GM23338 (cell line): ENCODE data around the gene ATP4B. TPM values are rescaled to one million over a fixed set of nuclear protein-coding genes. Genes with fewer than 3 reads are reported as not detected.

Experiments used
- ATAC-seq: fragments of 200-7000 bp; cut with Tn5 transposase; 3 replicates; pipeline ENCODE4 v1.9.1; 2020
- DNase-seq: peaks from one replicate; pipeline ENCODE4 v3.0.0-alpha.2; 2015; ENCODE audit warnings: low spot score
- H2AFZ ChIP-seq: fragments of 200-600 bp; sonication (generic); 2 replicates; pipeline ENCODE4 v1.8.0; 2016; ENCODE audit warnings: antibody characterized with exemption, mild to moderate bottlenecking, moderate library complexity
- H3F3A ChIP-seq: fragments of 200-600 bp; sonication (generic); replicated peaks from 2 replicates; pipeline ENCODE4 v1.8.0; 2017; ENCODE audit warnings: antibody characterized with exemption, mixed run types, low read depth
- H3K27ac ChIP-seq: fragments of 200-600 bp; sonication (generic); 2 replicates; pipeline ENCODE4 v1.6.1; 2016; ENCODE audit warnings: low read depth
- H3K27me3 ChIP-seq: fragments of 200-600 bp; sonication (generic); 2 replicates; pipeline ENCODE4 v1.8.0; 2016; ENCODE audit warnings: mild to moderate bottlenecking, mixed run types, moderate library complexity; ENCODE audit not compliant: insufficient read depth
- H3K36me3 ChIP-seq: fragments of 200-600 bp; sonication (generic); 2 replicates; pipeline ENCODE4 v1.8.0; 2016; ENCODE audit warnings: mild to moderate bottlenecking; ENCODE audit not compliant: insufficient read depth
- H3K4me1 ChIP-seq: fragments of 200-600 bp; sonication (generic); 2 replicates; pipeline ENCODE4 v1.8.0; 2016; ENCODE audit warnings: mild to moderate bottlenecking, moderate library complexity; ENCODE audit not compliant: insufficient read depth
- H3K4me2 ChIP-seq: fragments of 200-600 bp; sonication (generic); 2 replicates; pipeline ENCODE4 v1.7.1; 2017; ENCODE audit warnings: mixed run types
- H3K4me3 ChIP-seq: fragments of 200-600 bp; sonication (generic); 2 replicates; pipeline ENCODE4 v1.6.1; 2016; ENCODE audit warnings: mixed run types
- H3K79me2 ChIP-seq: fragments of 200-600 bp; sonication (generic); replicated peaks from 2 replicates; pipeline ENCODE4 v1.8.0; 2017; ENCODE audit warnings: mild to moderate bottlenecking; ENCODE audit not compliant: insufficient read depth
- H3K9me2 ChIP-seq: fragments of 200-600 bp; sonication (generic); 2 replicates; pipeline ENCODE4 v1.8.0; 2017; ENCODE audit not compliant: insufficient read depth
- H4K20me1 ChIP-seq: fragments of 200-600 bp; sonication (generic); replicated peaks from 2 replicates; pipeline ENCODE4 v1.8.0; 2017; ENCODE audit warnings: mild to moderate bottlenecking; ENCODE audit not compliant: insufficient read depth
- H3K27ac Mint-ChIP-seq: 2 replicates; pipeline ENCODE4 v1.8.0; 2020; ENCODE audit warnings: inconsistent platforms, mild to moderate bottlenecking, moderate library complexity, mixed read lengths
- H3K27me3 Mint-ChIP-seq: 3 replicates; pipeline ENCODE4 v1.8.0; 2022; ENCODE audit warnings: low read depth, mild to moderate bottlenecking, moderate library complexity, mixed read lengths, inconsistent platforms; ENCODE audit not compliant: insufficient read depth, poor library complexity
- H3K36me3 Mint-ChIP-seq: 3 replicates; pipeline ENCODE4 v1.8.0; 2021; ENCODE audit warnings: low read depth, mild to moderate bottlenecking, inconsistent platforms, moderate library complexity, mixed read lengths
- H3K4me1 Mint-ChIP-seq: 3 replicates; pipeline ENCODE4 v1.8.0; 2020; ENCODE audit warnings: mild to moderate bottlenecking, inconsistent platforms, mixed read lengths
- H3K4me3 Mint-ChIP-seq: 3 replicates; pipeline ENCODE4 v1.8.0; 2021; ENCODE audit warnings: moderate library complexity, mild to moderate bottlenecking, inconsistent platforms, mixed read lengths
- H3K9me3 Mint-ChIP-seq: 3 replicates; pipeline ENCODE4 v1.8.0; 2020; ENCODE audit warnings: moderate library complexity, mild to moderate bottlenecking, inconsistent platforms, mixed read lengths
- EZH2 ChIP-seq: fragments of 200-600 bp; sonication (generic); IDR thresholded peaks from one replicate; pipeline ENCODE4 v1.8.0; 2017; ENCODE audit warnings: antibody characterized with exemption, mild to moderate bottlenecking, low read depth; ENCODE audit not compliant: unreplicated experiment
- EZH2phosphoT487 ChIP-seq: fragments of 200-600 bp; sonication (generic); IDR thresholded peaks from one replicate; pipeline ENCODE4 v1.8.1; 2018; ENCODE audit warnings: antibody characterized with exemption; ENCODE audit not compliant: unreplicated experiment
- JUNB ChIP-seq: IDR thresholded peaks from one replicate; pipeline ENCODE4 v1.6.1; 2016; ENCODE audit warnings: antibody characterized with exemption; ENCODE audit not compliant: unreplicated experiment
- NANOG ChIP-seq: IDR thresholded peaks from 2 replicates; pipeline ENCODE4 v1.6.1; 2016; ENCODE audit warnings: antibody characterized with exemption, borderline replicate concordance
- POLR2AphosphoS5 ChIP-seq: IDR thresholded peaks from 2 replicates; pipeline ENCODE4 v1.6.1; 2016; ENCODE audit warnings: antibody characterized with exemption, low read depth
- STAT1 ChIP-seq: IDR thresholded peaks from one replicate; pipeline ENCODE4 v1.6.1; 2016; ENCODE audit warnings: antibody characterized with exemption; ENCODE audit not compliant: unreplicated experiment
- ZNF114 ChIP-seq: fragments of 250-450 bp; sonication (Bioruptor Pico); IDR thresholded peaks from 2 replicates; pipeline ENCODE4 v1.5.0; 2020; ENCODE audit warnings: mild to moderate bottlenecking, moderate library complexity
- ZNF331 ChIP-seq: fragments of 250-450 bp; sonication (Bioruptor Pico); IDR thresholded peaks from 2 replicates; pipeline ENCODE4 v1.5.0; 2020; ENCODE audit warnings: low read depth, mild to moderate bottlenecking, moderate library complexity
- polyA plus RNA-seq: library from polyadenylated mRNA; unstranded; fragments of >200 nt; fragmentation: Nextera tagmentation; extraction: Ambion mirVana; gene quantifications from 2 replicates; pipeline ENCODE4 v1.2.1, GENCODE V29; 2016
- total RNA-seq: library from RNA; depleted of rRNA; stranded (reverse); fragments of >200 nt; shearing (Covaris generic); gene quantifications from 2 replicates; pipeline ENCODE4 v1.2.3, GENCODE V29; 2014
- TF ChIP-seq, protein P1 (sequence below), 2 experiments: fragments of 200-600 bp in 1 of 2; sonication (generic) in 1 of 2; conservative IDR thresholded peaks; 2 replicates each; pipeline versions ENCODE4 v1.5.1 to v1.6.1; 2016 to 2017; ENCODE audit warnings: antibody characterized with exemption in 2 of 2, low read depth in 2 of 2, mild to moderate bottlenecking in 2 of 2, moderate library complexity in 1 of 2
- TF ChIP-seq, protein P2 (sequence below): IDR thresholded peaks from 2 replicates; pipeline ENCODE4 v1.6.1; 2016; ENCODE audit warnings: antibody characterized with exemption
- TF ChIP-seq, protein P3 (sequence below): IDR thresholded peaks from one replicate; pipeline ENCODE4 v1.6.1; 2018; ENCODE audit warnings: antibody characterized with exemption; ENCODE audit not compliant: unreplicated experiment

Gene ATP4B
- total and polyA plus RNA-seq, 2 experiments from 2014 or later, result not detected

DNA sequence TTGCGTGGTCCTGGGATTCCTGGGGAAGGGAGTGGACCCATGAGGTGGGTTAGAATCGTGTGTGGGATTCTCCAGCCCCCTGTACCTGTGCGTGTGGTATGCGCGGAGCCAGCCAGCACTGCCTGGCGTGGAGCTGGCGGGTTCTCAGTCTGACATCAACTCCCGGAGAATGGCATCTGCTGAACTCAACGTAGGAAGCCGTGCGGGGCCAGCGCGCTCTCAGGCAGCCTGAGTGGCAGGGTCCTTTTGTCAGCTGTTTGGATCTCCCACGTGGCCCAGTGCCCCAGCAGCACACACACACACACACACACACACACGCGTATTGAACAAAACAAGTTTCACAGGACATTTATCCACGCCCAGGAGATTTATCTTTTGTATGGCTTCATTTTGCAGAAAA lies 28.1 kb downstream of the ATP4B start (continued):
- TF ChIP-seq, protein P1, sequence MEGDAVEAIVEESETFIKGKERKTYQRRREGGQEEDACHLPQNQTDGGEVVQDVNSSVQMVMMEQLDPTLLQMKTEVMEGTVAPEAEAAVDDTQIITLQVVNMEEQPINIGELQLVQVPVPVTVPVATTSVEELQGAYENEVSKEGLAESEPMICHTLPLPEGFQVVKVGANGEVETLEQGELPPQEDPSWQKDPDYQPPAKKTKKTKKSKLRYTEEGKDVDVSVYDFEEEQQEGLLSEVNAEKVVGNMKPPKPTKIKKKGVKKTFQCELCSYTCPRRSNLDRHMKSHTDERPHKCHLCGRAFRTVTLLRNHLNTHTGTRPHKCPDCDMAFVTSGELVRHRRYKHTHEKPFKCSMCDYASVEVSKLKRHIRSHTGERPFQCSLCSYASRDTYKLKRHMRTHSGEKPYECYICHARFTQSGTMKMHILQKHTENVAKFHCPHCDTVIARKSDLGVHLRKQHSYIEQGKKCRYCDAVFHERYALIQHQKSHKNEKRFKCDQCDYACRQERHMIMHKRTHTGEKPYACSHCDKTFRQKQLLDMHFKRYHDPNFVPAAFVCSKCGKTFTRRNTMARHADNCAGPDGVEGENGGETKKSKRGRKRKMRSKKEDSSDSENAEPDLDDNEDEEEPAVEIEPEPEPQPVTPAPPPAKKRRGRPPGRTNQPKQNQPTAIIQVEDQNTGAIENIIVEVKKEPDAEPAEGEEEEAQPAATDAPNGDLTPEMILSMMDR (conservative IDR thresholded peaks at IDR 0.05; ENCODE audit: low read depth in 2 of 2), result no peak

DNA sequence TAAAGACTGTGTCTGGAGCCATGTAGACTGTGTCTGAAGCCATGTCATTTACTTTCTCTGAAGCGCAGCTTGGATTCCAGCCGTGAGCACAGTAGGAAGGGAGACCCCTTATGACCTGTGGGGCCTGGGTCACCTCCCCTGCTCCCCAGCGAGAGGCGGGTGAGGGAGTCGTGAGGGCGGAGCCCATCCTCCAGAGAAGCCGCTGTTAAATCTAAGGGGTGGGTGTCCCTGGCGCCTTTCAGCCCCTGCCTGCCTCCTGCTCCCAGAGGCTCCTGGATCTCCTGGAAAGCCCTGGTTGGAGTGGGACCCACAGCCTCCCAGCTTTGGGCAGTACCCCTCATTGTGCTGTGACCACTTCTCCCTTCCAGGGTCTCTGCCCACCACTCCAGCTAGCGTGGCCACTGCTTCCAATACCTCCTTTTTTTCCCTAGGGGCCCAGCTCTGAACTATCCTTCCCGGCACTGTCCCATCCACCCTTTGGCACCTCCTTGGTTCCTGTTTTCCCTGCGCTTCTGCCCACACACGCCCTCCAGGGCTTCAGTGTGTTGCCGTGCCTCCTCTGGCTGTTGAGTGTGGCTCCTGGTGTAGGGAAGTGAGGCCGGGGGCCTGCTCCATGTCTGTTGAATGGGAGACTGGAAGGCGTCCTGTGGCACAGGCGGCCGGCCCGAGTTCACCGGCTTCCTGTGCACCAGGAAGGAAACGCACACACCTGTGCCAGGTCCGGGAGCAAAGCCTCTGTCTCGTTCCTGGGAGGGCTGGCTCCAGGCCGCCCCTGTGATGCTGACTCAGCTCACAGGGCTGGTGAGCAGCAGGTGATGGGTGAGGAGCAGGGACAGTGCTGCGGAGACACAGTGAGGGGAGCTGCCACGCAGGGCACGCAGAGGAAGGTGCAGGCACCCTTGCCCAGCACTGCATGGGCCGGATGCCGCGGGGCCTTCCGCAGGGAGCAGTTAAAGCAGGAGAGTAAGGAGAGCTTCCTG lies 29.4 kb downstream of the ATP4B start:
- H3K27me3 ChIP-seq, result no peaks in the 10 kb centered on the region
- H2AFZ ChIP-seq, result no peak overlapping the region
- H3K9me2 ChIP-seq, result no peaks in the 10 kb centered on the region
- Mint-ChIP-seq H3K4me3 (no peak overlapping the region), H3K4me1 (peaks cover 7% of the 10 kb centered on the region), H3K9me3 (peaks cover 19% of the 10 kb centered on the region), H3K27ac (peak overlapping the region; percentile 79; the same call in 1 of the 2 replicates), H3K27me3 (peaks cover 22% of the 10 kb centered on the region), H3K36me3 (peaks cover 69% of the 10 kb centered on the region)
- no peaks in the 10 kb centered on the region for H3K36me3 ChIP-seq
- no peaks in the 10 kb centered on the region; the same call in 1 of the 2 replicates for H4K20me1 ChIP-seq
- no peak overlapping the region for H3K4me2 ChIP-seq
- H3K4me3 ChIP-seq, result no peak overlapping the region
- DNase-seq (no peak), ATAC-seq (peak; percentile 32)
- no peaks in the 10 kb centered on the region for H3K4me1 ChIP-seq
- H3F3A ChIP-seq, result peaks cover 11% of the 10 kb centered on the region; the same call in 1 of the 2 replicates
- peak overlapping the region; percentile 63; the same call in 1 of the 2 replicates for H3K27ac ChIP-seq
- H3K79me2 ChIP-seq, result peaks cover 26% of the 10 kb centered on the region
- TF ChIP-seq STAT1 (no peak), JUNB (no peak), EZH2 (no peak), NANOG (no peak), ZNF331 (CRISPR knock-in tag) (no peak), POLR2AphosphoS5 (no peak), EZH2phosphoT487 (no peak), ZNF114 (CRISPR knock-in tag) (no peak)
- TF ChIP-seq, protein P2, sequence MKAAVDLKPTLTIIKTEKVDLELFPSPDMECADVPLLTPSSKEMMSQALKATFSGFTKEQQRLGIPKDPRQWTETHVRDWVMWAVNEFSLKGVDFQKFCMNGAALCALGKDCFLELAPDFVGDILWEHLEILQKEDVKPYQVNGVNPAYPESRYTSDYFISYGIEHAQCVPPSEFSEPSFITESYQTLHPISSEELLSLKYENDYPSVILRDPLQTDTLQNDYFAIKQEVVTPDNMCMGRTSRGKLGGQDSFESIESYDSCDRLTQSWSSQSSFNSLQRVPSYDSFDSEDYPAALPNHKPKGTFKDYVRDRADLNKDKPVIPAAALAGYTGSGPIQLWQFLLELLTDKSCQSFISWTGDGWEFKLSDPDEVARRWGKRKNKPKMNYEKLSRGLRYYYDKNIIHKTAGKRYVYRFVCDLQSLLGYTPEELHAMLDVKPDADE, result no peak
- TF ChIP-seq, protein P1 (conservative IDR thresholded peaks at IDR 0.05; ENCODE audit: low read depth in 2 of 2), result no peak
- TF ChIP-seq, protein P3, sequence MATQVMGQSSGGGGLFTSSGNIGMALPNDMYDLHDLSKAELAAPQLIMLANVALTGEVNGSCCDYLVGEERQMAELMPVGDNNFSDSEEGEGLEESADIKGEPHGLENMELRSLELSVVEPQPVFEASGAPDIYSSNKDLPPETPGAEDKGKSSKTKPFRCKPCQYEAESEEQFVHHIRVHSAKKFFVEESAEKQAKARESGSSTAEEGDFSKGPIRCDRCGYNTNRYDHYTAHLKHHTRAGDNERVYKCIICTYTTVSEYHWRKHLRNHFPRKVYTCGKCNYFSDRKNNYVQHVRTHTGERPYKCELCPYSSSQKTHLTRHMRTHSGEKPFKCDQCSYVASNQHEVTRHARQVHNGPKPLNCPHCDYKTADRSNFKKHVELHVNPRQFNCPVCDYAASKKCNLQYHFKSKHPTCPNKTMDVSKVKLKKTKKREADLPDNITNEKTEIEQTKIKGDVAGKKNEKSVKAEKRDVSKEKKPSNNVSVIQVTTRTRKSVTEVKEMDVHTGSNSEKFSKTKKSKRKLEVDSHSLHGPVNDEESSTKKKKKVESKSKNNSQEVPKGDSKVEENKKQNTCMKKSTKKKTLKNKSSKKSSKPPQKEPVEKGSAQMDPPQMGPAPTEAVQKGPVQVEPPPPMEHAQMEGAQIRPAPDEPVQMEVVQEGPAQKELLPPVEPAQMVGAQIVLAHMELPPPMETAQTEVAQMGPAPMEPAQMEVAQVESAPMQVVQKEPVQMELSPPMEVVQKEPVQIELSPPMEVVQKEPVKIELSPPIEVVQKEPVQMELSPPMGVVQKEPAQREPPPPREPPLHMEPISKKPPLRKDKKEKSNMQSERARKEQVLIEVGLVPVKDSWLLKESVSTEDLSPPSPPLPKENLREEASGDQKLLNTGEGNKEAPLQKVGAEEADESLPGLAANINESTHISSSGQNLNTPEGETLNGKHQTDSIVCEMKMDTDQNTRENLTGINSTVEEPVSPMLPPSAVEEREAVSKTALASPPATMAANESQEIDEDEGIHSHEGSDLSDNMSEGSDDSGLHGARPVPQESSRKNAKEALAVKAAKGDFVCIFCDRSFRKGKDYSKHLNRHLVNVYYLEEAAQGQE, result no peak
